AG09309 (cell line): ENCODE measurements around the gene TMEM98.

Experiments used
- DNase-seq: peaks from one replicate; pipeline ENCODE4 v3.0.0-alpha.2; 2010; ENCODE audit warnings: low read depth
- H3K4me3 ChIP-seq: 2 replicates; pipeline ENCODE4 v1.5.1; 2011; ENCODE audit warnings: mild to moderate bottlenecking, low read depth, low read length, moderate library complexity; ENCODE audit not compliant: control insufficient read depth
- CTCF ChIP-seq: IDR thresholded peaks from 2 replicates; pipeline ENCODE4 v1.5.1; 2011; ENCODE audit warnings: mild to moderate bottlenecking, low read depth, low read length, inconsistent platforms; ENCODE audit not compliant: insufficient read depth, control insufficient read depth; ENCODE audit errors: missing control alignments

TMEM98 gene

GRCh38 chr17:32927201-32927723 is 691 bp upstream of the TMEM98 start:
- peak overlapping the region; percentile 69 for H3K4me3 ChIP-seq
- no peak for DNase-seq
- no peak for TF ChIP-seq CTCF

- no peak for DNase-seq
- no peak for TF ChIP-seq CTCF
- peak overlapping the region; percentile 69 for H3K4me3 ChIP-seq
Measured at GRCh38 chr17:32928586-32929535, 908 bp downstream of the TMEM98 start.

GRCh38 chr17:32929588-32929987 is 1.6 kb downstream of the TMEM98 start:
- no peak for TF ChIP-seq CTCF
- H3K4me3 ChIP-seq: peak overlapping the region; percentile 69; the same call in 1 of the 2 replicates
- no peak for DNase-seq

- no peak for TF ChIP-seq CTCF
- no peak overlapping the region for H3K4me3 ChIP-seq
- no peak for DNase-seq
Measured at GRCh38 chr17:32930512-32930911, 2.6 kb downstream of the TMEM98 start.

- DNase-seq: no peak
- no peak overlapping the region for H3K4me3 ChIP-seq
- no peak for TF ChIP-seq CTCF
Measured at GRCh38 chr17:32931686-32932085, 3.7 kb downstream of the TMEM98 start.

GRCh38 chr17:32933881-32934280 is 5.9 kb downstream of the TMEM98 start:
- H3K4me3 ChIP-seq: no peak overlapping the region
- no peak for DNase-seq
- no peak for TF ChIP-seq CTCF
